CD4-positive, alpha-beta T cell treated with Interleukin-21 for 1 hour (primary cell): ENCODE data around the gene CLP1.

Source experiments
- DNase-seq: peaks from one replicate; pipeline ENCODE4 v3.0.0-alpha.2; 2020

The CLP1 gene

DNA sequence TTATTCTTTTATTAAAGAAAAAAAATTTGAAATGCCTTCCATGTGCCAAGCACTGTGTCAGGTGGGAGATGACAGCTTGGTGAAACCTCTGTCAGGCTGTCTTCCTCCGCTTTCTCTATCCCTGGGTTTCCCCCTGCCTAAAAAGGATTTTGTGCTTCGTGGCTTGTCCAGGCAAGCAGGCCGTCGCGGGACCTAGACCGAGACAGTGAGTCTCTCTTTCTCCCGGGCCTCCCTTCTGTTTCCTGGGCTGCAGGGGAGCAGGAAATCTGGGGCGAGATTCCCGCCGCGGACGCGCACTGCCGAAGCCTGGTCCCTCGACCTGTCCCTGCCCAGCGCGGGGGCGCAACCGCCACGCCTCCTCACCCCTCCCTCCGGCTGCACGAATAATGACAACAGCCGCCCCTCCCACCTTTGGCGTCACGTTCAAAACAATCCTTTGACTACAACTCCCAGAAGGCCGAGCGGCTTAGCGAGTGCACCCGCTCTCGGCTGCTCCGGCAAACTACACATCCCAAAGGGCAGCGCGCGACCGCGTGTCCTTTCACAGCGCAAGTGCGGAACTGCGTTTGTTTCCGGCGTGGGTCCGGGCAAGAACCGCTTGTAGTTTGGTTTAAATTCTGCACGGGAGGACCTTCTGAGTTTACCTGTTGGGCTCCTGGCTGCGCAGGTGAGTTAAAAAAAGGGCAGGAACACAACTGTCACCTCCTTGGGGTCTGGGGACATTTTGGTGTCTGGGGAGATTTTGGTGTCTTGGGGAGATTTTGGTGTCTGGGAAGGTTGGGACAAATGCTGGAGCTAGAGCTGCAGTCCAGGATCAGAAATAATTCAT lies at the start of gene CLP1:
TSS of gene CLP1 (plus strand) at position 569 of the 829 bp plus-strand sequence. CDS start 1,715 bp downstream, outside the sequence.
- DNase-seq, result peak; percentile 99

DNA sequence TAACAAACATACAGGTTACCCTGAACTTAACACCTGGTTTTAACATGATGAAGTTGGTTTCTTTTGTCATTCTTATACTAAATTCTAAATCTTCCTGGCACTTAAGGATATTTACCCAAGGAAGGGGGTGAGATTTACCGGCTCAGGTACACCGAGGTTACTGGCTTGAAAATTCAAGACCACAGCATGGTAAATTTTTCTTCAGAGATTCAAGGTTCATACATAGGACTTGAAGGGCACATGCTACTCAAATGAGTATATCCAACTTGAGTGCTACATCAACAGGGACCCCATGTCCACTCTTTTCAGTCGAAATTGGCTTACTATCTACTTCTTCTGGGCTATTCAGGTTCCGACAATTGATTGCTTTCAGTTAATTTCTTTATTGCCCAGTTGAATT lies 47.4 kb upstream of the CLP1 start:
- DNase-seq, result no peak

DNA sequence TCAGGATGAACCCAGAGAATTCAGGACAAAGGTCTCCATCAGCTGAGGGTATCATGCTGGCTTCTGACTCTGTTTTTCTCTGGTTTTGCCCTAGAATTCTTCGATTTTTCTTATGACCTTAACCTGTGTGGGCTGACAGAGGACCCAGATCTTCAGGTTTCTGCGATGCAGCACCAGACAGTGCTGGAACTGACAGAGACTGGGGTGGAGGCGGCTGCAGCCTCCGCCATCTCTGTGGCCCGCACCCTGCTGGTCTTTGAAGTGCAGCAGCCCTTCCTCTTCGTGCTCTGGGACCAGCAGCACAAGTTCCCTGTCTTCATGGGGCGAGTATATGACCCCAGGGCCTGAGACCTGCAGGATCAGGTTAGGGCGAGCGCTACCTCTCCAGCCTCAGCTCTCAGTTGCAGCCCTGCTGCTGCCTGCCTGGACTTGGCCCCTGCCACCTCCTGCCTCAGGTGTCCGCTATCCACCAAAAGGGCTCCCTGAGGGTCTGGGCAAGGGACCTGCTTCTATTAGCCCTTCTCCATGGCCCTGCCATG lies 43.3 kb upstream of the CLP1 start:
- DNase-seq, result no peak

DNA sequence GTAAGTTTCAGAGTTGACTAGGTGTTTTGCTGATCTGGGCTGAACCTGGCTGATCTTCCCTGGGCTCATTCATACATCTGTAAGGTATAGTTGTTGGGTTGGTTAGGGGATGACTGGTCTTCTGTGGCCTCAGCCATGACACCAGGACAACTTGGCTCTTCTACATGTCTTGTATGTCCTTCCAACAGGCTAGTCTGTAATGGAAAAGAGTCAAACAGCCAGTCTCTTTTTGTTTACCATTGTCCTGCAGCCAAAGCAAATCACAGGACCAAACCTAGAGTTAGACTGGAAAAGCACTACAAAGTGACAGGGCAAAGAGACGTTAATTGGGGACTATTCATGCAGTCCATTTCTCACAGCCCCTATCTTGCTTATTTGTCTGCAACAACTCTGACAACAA lies 42.3 kb upstream of the CLP1 start:
- DNase-seq, result no peak

DNA sequence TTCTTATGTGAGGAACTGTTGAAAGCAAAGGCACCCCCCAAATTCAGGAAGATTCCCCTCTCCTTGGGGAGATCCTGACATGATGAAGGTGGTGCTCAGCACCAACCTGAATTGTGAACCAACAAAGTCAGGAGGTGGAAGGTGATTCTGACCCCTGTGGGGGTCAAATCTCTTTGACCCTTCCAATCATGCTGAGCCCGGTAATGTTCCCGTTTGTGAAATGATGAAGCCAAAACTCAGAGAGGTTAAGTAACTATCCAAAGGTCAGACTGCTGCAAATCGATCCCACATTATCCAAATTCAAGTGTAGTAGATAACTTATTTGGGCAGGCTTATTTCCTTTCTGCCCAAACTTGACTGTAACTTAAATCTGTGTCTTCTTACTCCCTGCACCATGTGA lies 41.0 kb upstream of the CLP1 start:
- DNase-seq, result no peak

DNA sequence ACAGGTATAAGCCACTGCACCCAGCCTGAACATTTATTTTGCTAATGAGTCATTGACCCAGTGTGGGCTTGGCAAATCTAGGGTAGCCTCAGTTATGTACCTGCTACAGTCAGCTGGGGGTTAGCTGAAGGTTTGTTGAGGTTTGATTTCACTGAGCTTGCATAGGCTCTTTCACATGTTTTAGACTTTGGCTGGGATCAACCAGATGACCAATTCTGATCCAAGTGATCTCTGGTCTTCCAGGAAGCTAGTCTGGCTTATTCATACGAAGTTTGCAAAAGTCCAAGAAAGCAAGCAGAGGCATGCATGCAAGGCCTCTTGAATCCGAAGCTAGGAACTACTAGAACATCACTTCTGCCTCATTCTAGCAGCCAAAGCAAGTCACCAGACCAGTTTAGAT lies 39.1 kb upstream of the CLP1 start:
- DNase-seq, result no peak

DNA sequence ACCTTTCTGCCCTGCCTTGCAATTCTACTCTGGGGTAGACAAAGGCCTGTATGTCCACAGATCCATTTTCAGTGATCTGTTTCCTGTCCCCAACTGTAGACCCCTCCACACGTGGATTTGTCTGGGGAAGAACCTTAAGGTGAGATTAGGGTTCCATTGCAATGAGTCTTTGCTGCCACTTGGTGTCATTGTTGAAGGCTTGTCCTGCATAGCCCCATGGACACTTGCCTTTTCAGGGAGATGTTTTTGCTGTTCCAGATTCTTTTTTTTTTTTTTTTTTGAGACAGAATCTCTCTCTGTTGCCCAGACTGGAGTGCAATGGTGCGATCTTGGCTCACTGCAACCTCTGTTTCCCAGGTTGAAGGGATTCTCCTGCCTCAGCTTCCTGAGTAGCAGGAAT lies 38.2 kb upstream of the CLP1 start:
- DNase-seq, result no peak

DNA sequence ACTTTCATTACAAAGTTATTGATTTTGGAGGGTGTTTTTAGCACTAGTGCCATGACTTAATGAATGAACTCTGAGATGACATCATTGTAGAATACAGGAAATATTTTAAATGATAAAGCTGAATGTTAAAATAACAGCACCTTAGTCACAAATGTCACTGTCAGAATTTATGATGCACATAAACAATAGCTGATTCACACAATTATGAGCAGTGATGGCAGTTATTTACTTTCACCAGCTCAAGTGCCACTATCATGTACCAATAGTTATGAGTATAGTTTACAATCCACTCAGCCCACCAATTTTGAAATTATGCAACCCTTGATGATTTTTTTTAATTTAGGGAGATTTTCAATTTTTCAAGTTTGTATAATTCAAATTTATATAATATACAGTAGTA lies 37.1 kb upstream of the CLP1 start:
- no peak for DNase-seq

DNA sequence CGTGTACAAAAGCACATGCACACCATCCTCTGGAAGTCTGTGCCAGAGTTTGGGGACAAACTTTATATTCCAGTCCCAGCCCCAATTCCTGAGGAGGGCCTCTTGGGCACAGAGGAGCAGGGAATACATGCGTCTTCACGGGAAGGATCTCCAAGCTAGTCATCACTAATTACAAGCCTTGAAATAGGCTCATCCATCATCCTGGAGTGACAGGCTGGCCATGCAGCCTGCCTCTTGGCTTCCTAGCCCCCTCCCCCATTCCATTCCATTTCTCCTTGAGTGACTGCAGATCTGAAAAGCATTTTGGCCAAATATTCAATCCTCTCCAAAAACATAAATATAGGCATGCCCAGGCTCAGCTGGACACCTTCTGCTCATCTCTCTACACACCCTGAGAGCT lies 35.3 kb upstream of the CLP1 start:
- no peak for DNase-seq

DNA sequence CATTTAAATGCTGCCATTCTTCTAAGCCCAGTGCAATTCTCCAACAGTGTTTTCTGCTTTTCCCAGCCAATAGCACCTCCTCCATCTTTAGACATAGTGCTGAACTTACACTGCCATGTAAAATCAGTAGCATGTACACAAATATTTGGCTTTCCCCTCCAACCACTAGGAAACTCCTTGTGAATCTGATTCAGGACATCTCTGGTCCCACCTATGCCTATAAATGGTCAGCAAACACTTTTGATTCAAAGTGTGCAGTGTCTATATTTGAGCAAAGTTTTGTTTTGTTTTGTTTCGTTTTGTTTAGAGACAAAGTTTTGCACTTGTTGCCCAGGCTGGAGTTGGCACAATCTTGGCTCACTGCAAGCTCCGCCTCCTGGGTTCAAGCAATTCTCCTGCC lies 32.7 kb upstream of the CLP1 start:
- no peak for DNase-seq

DNA sequence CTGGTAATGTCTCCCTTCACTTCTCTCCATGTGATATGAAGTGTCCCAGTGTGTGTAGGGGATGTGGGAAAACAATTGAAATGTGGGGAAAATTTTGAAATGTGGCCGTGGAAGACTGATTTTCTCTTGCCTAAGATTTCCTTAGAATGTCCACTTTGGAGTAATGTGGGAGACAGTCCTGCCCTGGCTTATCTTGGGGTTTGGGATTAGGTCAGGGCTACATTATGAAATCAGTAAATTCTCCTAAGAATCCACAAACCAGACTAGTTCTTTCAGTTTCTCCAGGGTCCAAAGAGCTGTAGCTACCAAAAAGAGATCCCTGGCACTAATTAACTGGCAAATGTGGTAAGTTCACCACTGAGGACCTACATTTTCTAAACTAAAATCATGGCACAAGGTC lies 30.7 kb upstream of the CLP1 start:
- no peak for DNase-seq

DNA sequence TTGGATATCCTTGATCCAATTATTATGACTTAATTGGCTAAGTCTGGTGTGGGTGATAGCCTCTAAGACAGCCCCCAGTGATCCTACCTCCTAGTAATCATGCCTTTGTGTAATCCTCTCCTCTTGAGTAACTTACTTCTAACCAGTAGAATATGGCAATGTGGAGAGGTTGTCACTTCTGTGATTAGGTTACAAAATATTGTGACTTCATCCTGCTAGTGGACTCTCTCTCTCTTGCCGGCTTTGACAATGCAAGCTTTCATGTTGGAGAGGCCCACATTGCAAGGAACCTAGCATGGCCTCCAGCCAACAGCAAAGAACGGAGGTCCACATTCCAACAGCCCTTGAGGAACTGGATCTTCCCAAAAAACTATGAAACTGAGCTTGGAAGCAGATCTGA lies 27.4 kb upstream of the CLP1 start:
- no peak for DNase-seq

DNA sequence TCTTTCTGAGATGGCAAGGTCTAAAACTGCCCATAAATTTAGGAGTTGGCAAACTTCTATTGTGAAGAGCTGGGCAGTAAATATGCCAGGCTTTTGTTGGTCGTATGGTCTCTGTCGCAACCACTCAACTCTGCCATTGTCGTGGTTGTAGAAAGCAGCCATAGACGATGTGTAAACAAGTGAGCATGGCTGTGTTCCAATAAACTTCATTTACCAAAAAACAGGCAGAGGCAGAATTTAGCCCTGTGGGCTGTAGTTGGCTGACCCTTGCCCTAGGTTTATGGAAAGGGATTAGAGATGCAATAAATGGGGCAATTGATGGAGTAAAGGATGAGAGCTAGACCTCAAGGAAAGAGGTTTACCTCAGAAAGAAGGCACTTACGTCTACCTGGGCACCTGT lies 25.4 kb upstream of the CLP1 start:
- no peak for DNase-seq

DNA sequence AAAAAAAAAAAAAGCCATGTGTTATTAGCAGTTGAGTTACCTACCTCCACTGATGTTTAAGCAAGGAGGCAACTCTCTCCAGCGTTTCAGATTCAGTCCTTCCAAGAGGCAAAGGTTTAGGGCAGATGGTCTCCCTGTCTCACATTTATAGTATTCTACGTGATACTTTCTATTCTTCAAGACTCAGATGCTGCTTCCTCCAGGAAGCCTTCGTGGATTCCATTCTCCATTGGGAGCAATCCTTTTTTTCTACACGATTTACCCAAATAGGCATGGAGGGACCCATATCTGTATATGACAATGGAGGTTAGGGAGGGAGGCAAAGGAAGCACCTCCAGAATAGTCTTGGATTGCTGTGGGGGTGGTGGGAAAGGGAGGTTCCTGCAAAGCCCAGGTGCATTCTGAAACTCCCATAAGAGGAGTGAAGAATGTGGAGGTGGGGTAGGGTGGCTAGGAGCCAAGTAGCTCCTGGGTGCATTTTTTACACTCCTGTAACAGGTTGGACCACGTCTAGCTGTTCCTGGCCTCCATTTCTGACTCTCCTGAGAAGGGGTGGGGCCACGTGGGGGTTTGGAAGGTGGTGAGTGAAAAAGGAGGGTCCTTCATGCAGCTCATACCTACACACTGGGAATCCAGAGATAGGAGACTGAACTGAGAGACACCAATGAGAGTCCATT lies 24.0 kb upstream of the CLP1 start:
- DNase-seq, result no peak

DNA sequence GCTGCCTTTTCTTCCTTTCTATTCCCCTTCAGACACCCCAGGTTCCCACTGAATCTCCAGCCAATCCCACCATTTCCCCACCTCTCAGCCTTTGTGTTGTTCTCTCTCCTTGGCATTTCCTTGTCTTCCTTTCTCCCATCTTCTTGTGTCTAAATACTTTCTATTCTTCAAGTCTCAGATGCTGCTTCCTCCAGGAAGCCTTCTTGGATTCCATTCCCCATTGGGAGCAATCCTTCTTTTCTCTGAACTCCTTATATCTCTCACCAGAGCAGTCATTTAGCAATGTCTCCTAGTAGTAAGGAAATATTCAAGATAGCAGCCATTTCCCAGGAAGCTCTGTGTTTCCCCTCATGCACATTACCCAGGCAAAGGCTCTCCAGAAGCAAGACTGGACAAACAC lies 23.3 kb upstream of the CLP1 start:
- no peak for DNase-seq

DNA sequence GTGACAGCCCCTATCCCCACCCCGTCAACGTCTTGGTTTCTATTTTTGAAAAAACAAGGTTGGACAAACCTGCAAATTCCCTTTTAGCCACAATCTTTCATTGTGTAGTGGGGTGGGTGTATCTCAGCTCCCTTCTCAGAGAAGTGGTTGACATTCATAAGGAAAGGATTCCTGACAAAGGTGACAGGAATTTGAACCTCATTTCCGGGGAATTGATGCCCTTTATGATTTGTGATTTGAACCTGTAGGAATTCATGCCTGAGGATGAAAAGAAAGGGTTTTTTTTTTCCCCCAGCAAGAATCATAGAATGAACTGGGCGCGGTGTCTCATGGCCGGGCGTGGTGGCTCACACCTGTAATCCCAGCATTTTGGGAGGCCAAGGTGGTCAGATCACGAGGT lies 22.3 kb upstream of the CLP1 start:
- no peak for DNase-seq

DNA sequence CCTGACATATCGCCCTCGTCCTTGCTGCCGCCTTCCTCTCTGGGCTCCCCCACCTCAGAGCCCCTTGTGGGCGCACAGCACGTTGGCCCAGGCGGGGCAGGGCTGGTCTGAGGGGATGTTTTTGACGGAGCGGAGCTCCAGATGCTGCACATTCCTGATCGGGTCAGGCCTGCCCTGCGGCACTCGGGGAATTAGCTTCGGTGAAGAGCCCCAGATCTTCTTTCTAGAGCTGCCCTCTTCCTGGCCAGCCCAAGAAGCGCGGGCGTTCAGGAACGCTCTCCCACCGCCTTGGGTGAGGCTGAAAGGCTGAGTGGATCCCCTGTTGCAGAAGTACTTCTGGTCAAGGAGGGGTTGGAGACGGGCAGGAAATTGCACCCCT lies 19.9 kb upstream of the CLP1 start:
- DNase-seq, result no peak

DNA sequence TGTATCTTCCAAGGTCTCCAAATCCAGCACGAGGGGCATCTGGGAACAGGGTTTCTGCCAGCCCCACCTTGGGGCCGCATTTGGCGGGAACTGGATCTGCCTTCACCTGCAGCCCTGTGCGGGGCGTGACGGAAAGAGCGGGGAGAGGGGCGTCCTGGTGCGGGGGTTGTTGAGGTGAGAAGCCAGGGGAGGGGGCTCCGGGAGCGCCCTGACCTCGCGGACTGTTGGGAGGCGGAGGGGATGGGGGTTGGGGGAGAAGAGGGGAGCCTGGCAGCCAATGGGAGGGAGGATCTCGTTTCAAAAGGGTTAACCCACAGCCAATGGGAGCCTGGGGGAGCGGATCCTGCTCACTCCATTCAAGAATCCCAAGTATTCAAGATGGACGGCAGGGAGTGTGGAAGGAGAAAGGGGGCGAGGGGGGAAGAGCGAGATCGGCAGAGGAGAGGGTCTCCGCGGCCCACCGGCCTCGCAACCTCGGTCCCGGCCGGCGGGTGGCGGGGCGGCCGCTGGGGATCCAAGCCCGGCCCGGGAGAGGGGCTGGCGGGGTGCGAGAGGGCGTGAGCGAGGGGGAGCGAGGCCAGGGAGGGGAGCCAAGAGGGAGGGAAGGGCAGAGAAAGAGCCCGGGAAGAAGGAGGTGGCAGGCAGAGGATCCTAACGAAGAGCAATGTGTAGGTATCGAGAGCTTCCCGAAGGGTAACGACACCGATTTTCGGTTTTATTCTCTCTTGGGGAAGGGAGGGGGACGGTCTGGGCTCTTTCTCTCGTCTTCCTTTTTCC lies 19.4 kb upstream of the CLP1 start:
- no peak for DNase-seq

DNA sequence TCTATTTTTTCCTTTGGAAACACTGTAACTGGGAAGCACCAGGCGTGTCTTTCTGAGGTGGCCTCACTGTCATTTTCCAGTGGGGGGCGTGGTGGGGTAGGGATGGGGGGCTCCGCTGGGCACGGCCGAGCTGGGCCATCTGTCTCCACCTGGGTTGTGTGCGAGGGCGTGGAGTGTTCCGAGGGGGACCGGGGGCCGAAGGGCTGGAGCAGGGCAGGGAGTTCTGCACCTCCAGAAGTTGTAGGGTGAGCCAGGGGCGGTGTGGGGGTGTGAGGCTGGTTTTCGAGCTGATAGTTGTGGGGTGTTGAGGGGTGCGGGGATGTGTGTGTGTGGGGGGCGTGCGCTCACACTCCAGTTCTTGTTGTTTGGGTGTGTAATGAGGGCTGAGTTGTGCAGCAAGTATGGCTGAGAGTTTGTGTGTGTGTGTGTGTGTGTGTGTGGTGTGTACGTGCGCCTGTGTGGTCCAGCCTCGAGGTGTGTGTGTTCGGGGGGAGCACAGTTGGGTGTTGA lies 18.7 kb upstream of the CLP1 start:
- DNase-seq, result no peak

DNA sequence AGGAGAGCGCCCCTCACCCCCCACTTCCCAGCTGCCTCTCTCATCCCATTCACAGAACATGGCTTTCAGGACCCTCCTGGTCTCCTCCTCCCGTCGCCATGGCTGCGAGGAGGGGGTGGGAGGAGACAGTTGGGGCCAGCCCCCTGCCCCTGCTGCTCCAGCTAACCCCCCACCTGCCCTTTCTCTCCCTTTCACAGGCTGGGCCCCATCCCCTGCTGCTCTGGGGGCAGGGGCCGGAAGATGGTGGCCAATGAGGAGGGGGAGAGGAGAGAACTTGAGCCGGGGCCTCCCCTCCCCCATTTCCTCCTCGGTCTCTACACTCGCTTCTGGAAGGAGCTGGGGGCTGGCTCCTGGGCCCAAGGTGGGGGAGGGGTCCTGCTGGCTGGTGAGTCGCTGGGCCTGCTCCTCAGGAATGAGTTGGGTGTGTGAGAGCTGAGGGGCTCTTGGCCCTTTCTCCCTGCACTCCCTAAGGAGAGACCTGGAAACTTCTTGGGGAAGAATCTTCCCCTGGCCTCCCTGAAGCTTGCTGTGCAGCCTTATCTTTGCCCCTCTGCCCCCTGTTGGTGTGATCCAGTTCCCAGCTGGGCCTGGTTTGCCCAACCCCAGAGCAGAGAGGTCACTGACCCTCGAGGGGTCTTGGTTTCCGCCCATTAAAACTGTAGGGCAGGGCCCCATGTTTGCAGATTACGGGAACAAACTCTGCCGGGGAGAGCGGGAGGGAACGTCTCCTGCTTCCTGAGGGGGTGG lies 18.1 kb upstream of the CLP1 start:
- no peak for DNase-seq

DNA sequence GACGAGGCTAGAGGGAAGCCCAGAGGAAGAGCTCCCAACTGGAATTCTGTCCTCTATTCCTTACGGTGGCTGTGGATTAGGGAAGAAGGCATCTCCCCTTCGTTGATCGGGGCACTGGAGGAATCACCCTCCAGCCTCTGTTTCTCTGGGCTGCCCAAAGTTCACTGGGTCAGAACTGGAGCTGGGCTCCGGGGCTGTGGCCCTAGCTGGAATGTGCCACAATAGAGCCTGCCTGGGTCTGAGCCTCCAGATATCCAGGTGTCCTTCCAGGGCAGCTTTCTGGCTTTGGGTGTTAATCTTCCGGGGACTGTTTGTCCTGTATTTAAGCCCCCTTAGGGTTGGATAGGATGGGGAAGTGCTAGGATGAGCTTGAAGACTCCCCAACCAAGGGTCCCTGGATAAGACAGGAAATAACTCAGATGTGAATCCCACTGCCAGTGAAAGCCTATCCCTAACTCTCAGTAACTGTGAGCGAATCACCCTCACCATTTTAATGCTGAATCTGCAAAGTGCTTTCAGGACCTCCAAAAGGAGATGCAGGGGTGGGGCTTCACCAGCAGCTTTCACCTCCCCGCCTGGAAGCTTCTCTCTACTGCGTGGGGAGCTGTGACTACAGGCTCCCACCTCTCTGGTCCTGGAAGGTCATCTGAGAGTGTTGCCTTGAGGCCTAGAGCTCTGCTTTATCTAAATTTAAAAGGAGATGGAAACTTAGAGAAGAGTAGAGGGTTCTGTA lies 17.3 kb upstream of the CLP1 start:
- DNase-seq, result no peak
